ENCODE data around the gene SLC16A9.
A peak's percentile ranks its signal among the peaks of the same experiment; 100 is the strongest.

The SLC16A9 gene

GRCh38 chr10:59633063-59633462, 76.6 kb downstream of the SLC16A9 start:
- peak; percentile 19 for DNase-seq (ENCODE audit: extremely low spot score)
- no peak for TF ChIP-seq ARNT (IDR thresholded peaks at IDR 0.05)
- TF ChIP-seq SP1 (IDR thresholded peaks at IDR 0.05) = no peak
- no peak for TF ChIP-seq FOXK2 (IDR thresholded peaks at IDR 0.05)
- TF ChIP-seq ZNF384 (IDR thresholded peaks at IDR 0.05) = no peak
- POLR2A ChIA-PET = no interaction called here

GRCh38 chr10:59631882-59632807, 77.5 kb downstream of the SLC16A9 start:
- ChIA-PET CTCF (no interaction called here), POLR2A (no interaction called here)

More at GRCh38 chr10:59633063-59633462, 76.6 kb downstream of the SLC16A9 start:
- CTCF ChIA-PET = no interaction called here

DNA sequence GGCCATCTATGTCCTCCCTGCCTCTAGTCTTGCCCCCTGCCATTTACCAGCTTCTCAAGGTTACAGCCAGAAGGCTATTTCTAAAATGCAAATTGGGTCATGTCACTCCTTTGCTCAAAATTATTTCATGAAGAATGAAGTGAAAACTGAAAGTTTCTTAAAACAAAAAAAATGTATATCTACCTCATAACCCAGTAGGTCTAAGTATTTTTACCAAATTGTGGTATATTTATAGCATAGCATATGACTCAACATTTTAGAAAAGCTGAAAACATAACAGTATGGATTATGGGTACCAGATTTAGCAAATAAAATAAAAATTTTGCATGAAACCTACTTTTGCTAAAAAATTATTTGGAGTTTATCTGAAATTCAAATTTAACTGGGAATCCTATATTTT, 78.4 kb downstream of the SLC16A9 start:
- no peak for DNase-seq (ENCODE audit: extremely low spot score)
- TF ChIP-seq HDGF (IDR thresholded peaks at IDR 0.05; ENCODE audit: borderline replicate concordance) = no peak
- TF ChIP-seq BHLHE40 (IDR thresholded peaks at IDR 0.05; ENCODE audit: borderline replicate concordance) = no peak
- TF ChIP-seq NFRKB (IDR thresholded peaks at IDR 0.05) = no peak
- TF ChIP-seq FOXM1 (IDR thresholded peaks at IDR 0.05; ENCODE audit: borderline replicate concordance) = no peak
- TF ChIP-seq FOXA1 (IDR thresholded peaks at IDR 0.05) = no peak
- TF ChIP-seq ZNF384 (IDR thresholded peaks at IDR 0.05) = no peak
- TF ChIP-seq FOXK2 (IDR thresholded peaks at IDR 0.05) = no peak
- no peak for TF ChIP-seq CTBP1 (IDR thresholded peaks at IDR 0.05; ENCODE audit: borderline replicate concordance)
- no peak for TF ChIP-seq SP1 (IDR thresholded peaks at IDR 0.05)
- no peak for TF ChIP-seq LEF1 (IDR thresholded peaks at IDR 0.05; ENCODE audit: borderline replicate concordance)
- no peak for TF ChIP-seq L3MBTL2 (conservative IDR thresholded peaks at IDR 0.05)
- no peak for TF ChIP-seq SUZ12 (IDR thresholded peaks at IDR 0.05)
- CTCF ChIA-PET = no interaction called here
- POLR2A ChIA-PET = no interaction called here

More at GRCh38 chr10:59631882-59632807, 77.5 kb downstream of the SLC16A9 start:
- DNase-seq (ENCODE audit: extremely low spot score) = no peak
- TF ChIP-seq ZNF384 (IDR thresholded peaks at IDR 0.05) = no peak
- TF ChIP-seq LEF1 (IDR thresholded peaks at IDR 0.05; ENCODE audit: borderline replicate concordance) = no peak
- no peak for TF ChIP-seq ARNT (IDR thresholded peaks at IDR 0.05)
- no peak for TF ChIP-seq NFRKB (IDR thresholded peaks at IDR 0.05)
- no peak for TF ChIP-seq SP1 (IDR thresholded peaks at IDR 0.05)
- TF ChIP-seq, protein P1, sequence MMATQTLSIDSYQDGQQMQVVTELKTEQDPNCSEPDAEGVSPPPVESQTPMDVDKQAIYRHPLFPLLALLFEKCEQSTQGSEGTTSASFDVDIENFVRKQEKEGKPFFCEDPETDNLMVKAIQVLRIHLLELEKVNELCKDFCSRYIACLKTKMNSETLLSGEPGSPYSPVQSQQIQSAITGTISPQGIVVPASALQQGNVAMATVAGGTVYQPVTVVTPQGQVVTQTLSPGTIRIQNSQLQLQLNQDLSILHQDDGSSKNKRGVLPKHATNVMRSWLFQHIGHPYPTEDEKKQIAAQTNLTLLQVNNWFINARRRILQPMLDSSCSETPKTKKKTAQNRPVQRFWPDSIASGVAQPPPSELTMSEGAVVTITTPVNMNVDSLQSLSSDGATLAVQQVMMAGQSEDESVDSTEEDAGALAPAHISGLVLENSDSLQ (IDR thresholded peaks at IDR 0.05) = no peak
- TF ChIP-seq FOXA1 (IDR thresholded peaks at IDR 0.05) = no peak
- TF ChIP-seq BHLHE40 (IDR thresholded peaks at IDR 0.05; ENCODE audit: borderline replicate concordance) = no peak
- TF ChIP-seq FOXK2 (IDR thresholded peaks at IDR 0.05) = no peak
- no peak for TF ChIP-seq TARDBP (IDR thresholded peaks at IDR 0.05)
- no peak for TF ChIP-seq HDGF (IDR thresholded peaks at IDR 0.05; ENCODE audit: borderline replicate concordance)

DNA sequence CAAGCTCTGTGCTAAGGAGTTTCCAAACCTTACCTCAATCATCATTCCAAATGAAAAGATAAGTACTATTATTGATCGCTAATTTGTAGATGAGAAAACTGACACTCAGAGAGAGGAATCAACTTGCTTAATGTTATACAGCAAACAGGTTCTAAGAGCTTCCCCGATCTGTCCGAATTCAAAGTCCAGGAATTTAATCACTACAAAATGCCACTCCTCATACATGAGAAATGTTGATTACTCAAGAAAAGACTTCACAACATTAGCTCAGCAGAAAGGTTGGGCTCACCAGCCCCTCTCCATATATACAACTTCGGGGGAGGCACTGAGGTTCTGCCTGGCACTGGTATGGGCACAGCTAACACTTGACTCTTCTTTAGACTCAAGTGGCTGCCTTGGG, 80.7 kb downstream of the SLC16A9 start:
- DNase-seq (ENCODE audit: extremely low spot score) = no peak
- TF ChIP-seq SP1 (IDR thresholded peaks at IDR 0.05) = no peak
- TF ChIP-seq ARNT (IDR thresholded peaks at IDR 0.05) = no peak
- no peak for TF ChIP-seq FOXA1 (IDR thresholded peaks at IDR 0.05)
- no peak for TF ChIP-seq TARDBP (IDR thresholded peaks at IDR 0.05)
- TF ChIP-seq ELF4 (IDR thresholded peaks at IDR 0.05) = no peak
- no peak for TF ChIP-seq FOXK2 (IDR thresholded peaks at IDR 0.05)
- no peak for TF ChIP-seq L3MBTL2 (conservative IDR thresholded peaks at IDR 0.05)
- TF ChIP-seq, protein P1 (IDR thresholded peaks at IDR 0.05) = no peak
- TF ChIP-seq LEF1 (IDR thresholded peaks at IDR 0.05; ENCODE audit: borderline replicate concordance) = no peak
- TF ChIP-seq CTBP1 (IDR thresholded peaks at IDR 0.05; ENCODE audit: borderline replicate concordance) = no peak
- no peak for TF ChIP-seq HDGF (IDR thresholded peaks at IDR 0.05; ENCODE audit: borderline replicate concordance)
- no peak for TF ChIP-seq ZNF384 (IDR thresholded peaks at IDR 0.05)
- no peak for TF ChIP-seq SUZ12 (IDR thresholded peaks at IDR 0.05)
- TF ChIP-seq BHLHE40 (IDR thresholded peaks at IDR 0.05; ENCODE audit: borderline replicate concordance) = no peak
- no peak for TF ChIP-seq FOXM1 (IDR thresholded peaks at IDR 0.05; ENCODE audit: borderline replicate concordance)
- CTCF ChIA-PET = no interaction called here
- POLR2A ChIA-PET = no interaction called here

DNA sequence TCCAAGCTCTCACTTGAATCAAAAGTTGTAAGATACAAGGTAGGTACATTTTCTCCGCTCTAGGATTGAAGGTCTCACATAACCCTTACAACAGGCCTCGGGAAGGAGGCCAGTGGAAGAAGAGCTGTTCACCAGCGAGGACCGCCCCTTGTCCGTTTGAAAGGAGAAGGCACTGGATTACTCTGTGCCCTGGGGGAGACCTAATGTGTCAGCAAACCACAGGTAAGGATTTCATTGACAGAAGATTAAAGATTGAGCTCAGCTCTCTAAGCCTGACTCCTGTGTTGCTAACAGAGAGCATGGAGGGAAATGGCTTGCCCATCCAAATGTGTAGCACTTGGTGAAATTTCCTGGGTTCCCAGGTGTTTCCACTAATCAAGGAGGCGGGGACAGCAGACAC, 81.2 kb downstream of the SLC16A9 start:
- ChIA-PET POLR2A (no interaction called here), CTCF (no interaction called here)
- no peak for DNase-seq (ENCODE audit: extremely low spot score)

More for the DNA sequence above, 81.2 kb downstream of the SLC16A9 start:
- no peak for TF ChIP-seq L3MBTL2 (conservative IDR thresholded peaks at IDR 0.05)
- TF ChIP-seq ARNT (IDR thresholded peaks at IDR 0.05) = no peak
- TF ChIP-seq TARDBP (IDR thresholded peaks at IDR 0.05) = no peak
- TF ChIP-seq ZNF384 (IDR thresholded peaks at IDR 0.05) = no peak
- TF ChIP-seq SUZ12 (IDR thresholded peaks at IDR 0.05) = no peak
- TF ChIP-seq NFRKB (IDR thresholded peaks at IDR 0.05) = no peak
- no peak for TF ChIP-seq CTBP1 (IDR thresholded peaks at IDR 0.05; ENCODE audit: borderline replicate concordance)
- no peak for TF ChIP-seq BHLHE40 (IDR thresholded peaks at IDR 0.05; ENCODE audit: borderline replicate concordance)
- no peak for TF ChIP-seq SP1 (IDR thresholded peaks at IDR 0.05)
- TF ChIP-seq FOXM1 (IDR thresholded peaks at IDR 0.05; ENCODE audit: borderline replicate concordance) = no peak
- no peak for TF ChIP-seq FOXA1 (IDR thresholded peaks at IDR 0.05)
- TF ChIP-seq, protein P1 (IDR thresholded peaks at IDR 0.05) = no peak
- TF ChIP-seq FOXK2 (IDR thresholded peaks at IDR 0.05) = no peak
- no peak for TF ChIP-seq HDGF (IDR thresholded peaks at IDR 0.05; ENCODE audit: borderline replicate concordance)

All from HEK293T (cell line).